ENCODE results near the gene ARSB. TPM values are rescaled to one million over a fixed set of nuclear protein-coding genes. Genes with fewer than 3 reads are reported as not detected.

The ARSB gene
- polyA plus RNA-seq, 2 of the 4 experiments (the other 2 are of a cell fraction) = 8.4 to 13.4 TPM

GRCh38 chr5:78730300-78731094 is 254.6 kb downstream of the ARSB start:
- TF ChIP-seq HEYL (CRISPR knock-in tag; IDR thresholded peaks at IDR 0.05) (no peak), FOSL2 (IDR thresholded peaks at IDR 0.05) (no peak), FOSL2 (CRISPR knock-in tag; IDR thresholded peaks at IDR 0.05) (no peak), ATOH8 (CRISPR knock-in tag; IDR thresholded peaks at IDR 0.05; ENCODE audit: low read depth) (no peak), RFX5 (IDR thresholded peaks at IDR 0.05) (no peak), EHF (CRISPR knock-in tag; IDR thresholded peaks at IDR 0.05) (no peak), JUNB (IDR thresholded peaks at IDR 0.05) (no peak)
- TF ChIP-seq, protein P1, sequence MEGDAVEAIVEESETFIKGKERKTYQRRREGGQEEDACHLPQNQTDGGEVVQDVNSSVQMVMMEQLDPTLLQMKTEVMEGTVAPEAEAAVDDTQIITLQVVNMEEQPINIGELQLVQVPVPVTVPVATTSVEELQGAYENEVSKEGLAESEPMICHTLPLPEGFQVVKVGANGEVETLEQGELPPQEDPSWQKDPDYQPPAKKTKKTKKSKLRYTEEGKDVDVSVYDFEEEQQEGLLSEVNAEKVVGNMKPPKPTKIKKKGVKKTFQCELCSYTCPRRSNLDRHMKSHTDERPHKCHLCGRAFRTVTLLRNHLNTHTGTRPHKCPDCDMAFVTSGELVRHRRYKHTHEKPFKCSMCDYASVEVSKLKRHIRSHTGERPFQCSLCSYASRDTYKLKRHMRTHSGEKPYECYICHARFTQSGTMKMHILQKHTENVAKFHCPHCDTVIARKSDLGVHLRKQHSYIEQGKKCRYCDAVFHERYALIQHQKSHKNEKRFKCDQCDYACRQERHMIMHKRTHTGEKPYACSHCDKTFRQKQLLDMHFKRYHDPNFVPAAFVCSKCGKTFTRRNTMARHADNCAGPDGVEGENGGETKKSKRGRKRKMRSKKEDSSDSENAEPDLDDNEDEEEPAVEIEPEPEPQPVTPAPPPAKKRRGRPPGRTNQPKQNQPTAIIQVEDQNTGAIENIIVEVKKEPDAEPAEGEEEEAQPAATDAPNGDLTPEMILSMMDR (IDR thresholded peaks at IDR 0.05) = no peak
- TF ChIP-seq, protein P2, sequence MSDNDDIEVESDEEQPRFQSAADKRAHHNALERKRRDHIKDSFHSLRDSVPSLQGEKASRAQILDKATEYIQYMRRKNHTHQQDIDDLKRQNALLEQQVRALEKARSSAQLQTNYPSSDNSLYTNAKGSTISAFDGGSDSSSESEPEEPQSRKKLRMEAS (IDR thresholded peaks at IDR 0.05) = no peak
- peaks cover 60% of the 10 kb centered on the region for H3K4me1 ChIP-seq
- ATAC-seq = no peak
- ChIA-PET CTCF (interaction anchor here (2.3 kb wide), 1 partner anchor 12 kb away, joined by 13 read pairs; no protein-coding TSS in a partner anchor), POLR2A (no interaction called here)
- H3K4me3 ChIP-seq = no peak overlapping the region
- WGBS (ENCODE audit: missing lambda C conversion rate) = 97% methylated on average over 1 of the region's 1 CpG
- H3K9me3 ChIP-seq = no peaks in the 10 kb centered on the region
- H3K4me2 ChIP-seq = no peak overlapping the region
- FAIRE-seq = no peak
- peak overlapping the region; percentile 57 to 74 for H3K27ac ChIP-seq
- no peak for DNase-seq (ENCODE audit: low read depth in 1 of 2, low spot score in 1 of 2)

GRCh38 chr5:78727786-78728761 is 257.0 kb downstream of the ARSB start:
- peak; percentile 72 to 84; a peak in 5 of 6 replicates for ATAC-seq
- TF ChIP-seq MAFK (IDR thresholded peaks at IDR 0.05; ENCODE audit: partially characterized antibody) = peak; percentile 90
- peak; percentile 66 for TF ChIP-seq NFE2L2 (conservative IDR thresholded peaks at IDR 0.05; ENCODE audit: low read length)
- TF ChIP-seq, protein P3, sequence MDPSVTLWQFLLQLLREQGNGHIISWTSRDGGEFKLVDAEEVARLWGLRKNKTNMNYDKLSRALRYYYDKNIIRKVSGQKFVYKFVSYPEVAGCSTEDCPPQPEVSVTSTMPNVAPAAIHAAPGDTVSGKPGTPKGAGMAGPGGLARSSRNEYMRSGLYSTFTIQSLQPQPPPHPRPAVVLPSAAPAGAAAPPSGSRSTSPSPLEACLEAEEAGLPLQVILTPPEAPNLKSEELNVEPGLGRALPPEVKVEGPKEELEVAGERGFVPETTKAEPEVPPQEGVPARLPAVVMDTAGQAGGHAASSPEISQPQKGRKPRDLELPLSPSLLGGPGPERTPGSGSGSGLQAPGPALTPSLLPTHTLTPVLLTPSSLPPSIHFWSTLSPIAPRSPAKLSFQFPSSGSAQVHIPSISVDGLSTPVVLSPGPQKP (IDR thresholded peaks at IDR 0.05; ENCODE audit: low read depth, low read length) = no peak
- no peaks in the 10 kb centered on the region for H3K9me3 ChIP-seq
- no peak overlapping the region for H3K4me3 ChIP-seq
- DNase-seq (ENCODE audit: low read depth in 1 of 2, low spot score in 1 of 2) = peak; percentile 51 to 78
- peaks cover 55% of the 10 kb centered on the region for H3K4me1 ChIP-seq
- H3K27ac ChIP-seq = peak overlapping the region; percentile 73 to 79
- H3K4me2 ChIP-seq = peak overlapping the region; percentile 61
- 70% methylated on average over 7 of the region's 7 CpGs for WGBS (ENCODE audit: missing lambda C conversion rate)
- ChIA-PET POLR2A (no interaction called here), CTCF (interaction anchor here (1.6 to 2.3 kb wide), 2 partner anchors 9 to 16 kb away, joined by 4 to 13 read pairs; no protein-coding TSS in a partner anchor)
- peak; percentile 23 for FAIRE-seq

Small RNA genes within 50 kb of the gene (small RNA-seq; reads per million reads assigned to genes)
- gene AC025755.1 = 0 reads per million in 6 experiments

Other genes with a start within 250 kb of the ARSB start
- gene DMGDH, start 84.4 kb upstream of the ARSB start, polyA plus RNA-seq (2011; rRNA removed) = 1.5 and 2.2 TPM in 2 replicates
- gene DMGDH, start 84.4 kb upstream of the ARSB start, polyA plus RNA-seq (2017; fragmentation: RNase III; extraction: RNeasy Plus Mini Kit Qiagen cat#74134 plus additional on column Dnase treatment) = not detected in 3 replicates
- gene BHMT2, start 84.5 kb upstream of the ARSB start, polyA plus RNA-seq (2011; rRNA removed) = not detected in 2 replicates
- gene BHMT2, start 84.5 kb upstream of the ARSB start, polyA plus RNA-seq (2017; fragmentation: RNase III; extraction: RNeasy Plus Mini Kit Qiagen cat#74134 plus additional on column Dnase treatment) = not detected in 3 replicates
- not detected in 2 replicates for gene BHMT, start 126.5 kb upstream of the ARSB start, polyA plus RNA-seq (2011; rRNA removed)
- gene BHMT, start 126.5 kb upstream of the ARSB start, polyA plus RNA-seq (2017; fragmentation: RNase III; extraction: RNeasy Plus Mini Kit Qiagen cat#74134 plus additional on column Dnase treatment) = not detected in 3 replicates

Measured in A549 (cell line).